Erythroblast (primary cell): ENCODE data around the gene MAP2K1.
"Not testable (repeated sequence)": the region's sequence is repeated elsewhere in the genome, so short reads cannot be mapped to it uniquely, and the experiment has no call there.

Experiments
- GATA1 ChIP-seq: IDR thresholded peaks from 2 replicates; pipeline ENCODE4 v1.6.1; 2011; ENCODE audit warnings: low read depth, mild to moderate bottlenecking, control low read depth, low read length, moderate library complexity
- POLR2A ChIP-seq: IDR thresholded peaks from 2 replicates; pipeline ENCODE4 v1.6.1; 2011; ENCODE audit warnings: mild to moderate bottlenecking, low read length

- not testable (repeated sequence) for TF ChIP-seq POLR2A, GATA1
Observed at GRCh38 chr15:66461294-66461693, 74.6 kb downstream of the MAP2K1 start.
